Mesenchymal stem cell (in vitro differentiated cells and primary cell): Measurements from ENCODE around the gene DNAJC10.
"Not testable (repeated sequence)": the region's sequence is repeated elsewhere in the genome, so short reads cannot be mapped to it uniquely, and the experiment has no call there.

Source experiments
- DNase-seq: peaks from one replicate; pipeline ENCODE4 v3.0.0-alpha.2; 2013
- H2AFZ ChIP-seq: one replicate; pipeline ENCODE4 v1.6.1; 2013; ENCODE audit warnings: low read depth, mild to moderate bottlenecking, control low read depth, inconsistent platforms, low read length, moderate library complexity
- H2AK5ac ChIP-seq: 2 replicates; pipeline ENCODE4 v1.6.1; 2013; ENCODE audit warnings: low read length, moderate library complexity, mild to moderate bottlenecking, inconsistent platforms; ENCODE audit not compliant: severe bottlenecking
- H2BK120ac ChIP-seq: one replicate; pipeline ENCODE4 v1.6.1; 2013; ENCODE audit warnings: low read depth, mild to moderate bottlenecking, inconsistent platforms, low read length, moderate library complexity
- H2BK12ac ChIP-seq, 2 experiments: one replicate each; pipeline ENCODE4 v1.6.1; 2013; ENCODE audit warnings: inconsistent platforms in 2 of 2, low read length in 2 of 2, mild to moderate bottlenecking in 2 of 2, moderate library complexity in 2 of 2, control low read depth in 1 of 2
- H2BK15ac ChIP-seq: one replicate; pipeline ENCODE4 v1.6.1; 2013; ENCODE audit warnings: mild to moderate bottlenecking, low read depth, inconsistent platforms; ENCODE audit not compliant: poor library complexity, severe bottlenecking
- H2BK5ac ChIP-seq: 2 replicates; pipeline ENCODE4 v1.6.1; 2013; ENCODE audit warnings: low read depth, mild to moderate bottlenecking, low read length, control low read depth, inconsistent platforms; ENCODE audit not compliant: poor library complexity, severe bottlenecking
- H3K14ac ChIP-seq, 2 experiments: one replicate each; pipeline ENCODE4 v1.6.1; 2013; ENCODE audit warnings: inconsistent platforms in 2 of 2, low read length in 2 of 2, control low read depth in 1 of 2, mild to moderate bottlenecking in 1 of 2, moderate library complexity in 1 of 2
- H3K18ac ChIP-seq, 2 experiments: one replicate each; pipeline ENCODE4 v1.6.1; 2013; ENCODE audit warnings: inconsistent platforms in 2 of 2, low read length in 2 of 2, control low read depth in 1 of 2, low read depth in 1 of 2, mild to moderate bottlenecking in 1 of 2
- H3K23ac ChIP-seq, 2 experiments: one replicate each; pipeline ENCODE4 v1.6.1; 2013; ENCODE audit warnings: inconsistent platforms in 2 of 2, low read length in 2 of 2, mild to moderate bottlenecking in 2 of 2, moderate library complexity in 2 of 2, control low read depth in 1 of 2
- H3K27ac ChIP-seq: 2 replicates; pipeline ENCODE4 v1.5.1; 2013; ENCODE audit warnings: mild to moderate bottlenecking, moderate library complexity, low read length, control low read depth, inconsistent platforms; ENCODE audit not compliant: poor library complexity, severe bottlenecking
- H3K27me3 ChIP-seq, 2 experiments: 2 replicates each; pipeline versions ENCODE4 v1.6.1 to v1.7.0; 2013; ENCODE audit warnings: low read length in 2 of 2, mild to moderate bottlenecking in 2 of 2, moderate library complexity in 2 of 2, control low read depth in 1 of 2, inconsistent platforms in 1 of 2; ENCODE audit not compliant: control insufficient read depth in 1 of 2, insufficient read depth in 1 of 2
- H3K36me3 ChIP-seq, 2 experiments: 2 replicates each; pipeline versions ENCODE4 v1.6.1 to v1.7.0; 2013; ENCODE audit warnings: low read length in 2 of 2, control low read depth in 1 of 2, inconsistent platforms in 1 of 2, low read depth in 1 of 2, mild to moderate bottlenecking in 1 of 2; ENCODE audit not compliant: insufficient read depth in 2 of 2, control insufficient read depth in 1 of 2
- H3K4ac ChIP-seq, 2 experiments: one replicate each; pipeline ENCODE4 v1.6.1; 2013; ENCODE audit warnings: inconsistent platforms in 2 of 2, low read length in 2 of 2, mild to moderate bottlenecking in 2 of 2, moderate library complexity in 2 of 2, control low read depth in 1 of 2, low read depth in 1 of 2
- H3K4me1 ChIP-seq: 2 replicates; pipeline ENCODE4 v1.6.1; 2013; ENCODE audit warnings: low read depth, low read length, control low read depth; ENCODE audit not compliant: control insufficient read depth, insufficient read depth
- H3K4me2 ChIP-seq: 2 replicates; pipeline ENCODE4 v1.6.1; 2013; ENCODE audit warnings: low read length, mild to moderate bottlenecking, inconsistent platforms; ENCODE audit not compliant: poor library complexity, severe bottlenecking
- H3K4me3 ChIP-seq, 2 experiments: 2 replicates each; pipeline versions ENCODE4 v1.5.1 to v1.7.0; 2013; ENCODE audit warnings: low read length in 2 of 2, mild to moderate bottlenecking in 2 of 2, control low read depth in 1 of 2, low read depth in 1 of 2; ENCODE audit not compliant: insufficient read depth in 1 of 2
- H3K79me1 ChIP-seq: replicated peaks from 2 replicates; pipeline ENCODE4 v1.6.1; 2013; ENCODE audit warnings: mild to moderate bottlenecking, control low read depth, low read length, inconsistent platforms; ENCODE audit not compliant: poor library complexity, severe bottlenecking
- H3K9ac ChIP-seq: 2 replicates; pipeline ENCODE4 v1.7.0; 2013; ENCODE audit warnings: mild to moderate bottlenecking, low read length, moderate library complexity
- H3K9me3 ChIP-seq: 2 replicates; pipeline ENCODE4 v1.7.0; 2013; ENCODE audit warnings: mild to moderate bottlenecking, low read length; ENCODE audit not compliant: control insufficient read depth
- H4K8ac ChIP-seq: one replicate; pipeline ENCODE4 v1.6.1; 2013; ENCODE audit warnings: inconsistent platforms, mild to moderate bottlenecking, low read length, moderate library complexity
- H4K91ac ChIP-seq: one replicate; pipeline ENCODE4 v1.6.1; 2013; ENCODE audit warnings: mild to moderate bottlenecking, low read length, inconsistent platforms
- WGBS: methylation state at CpG from one replicate; pipeline ENCODE4 v1.1.7; 2013; ENCODE audit warnings: mixed read lengths; 5-methylcytosine and 5-hydroxymethylcytosine counted together

The DNAJC10 gene

DNA sequence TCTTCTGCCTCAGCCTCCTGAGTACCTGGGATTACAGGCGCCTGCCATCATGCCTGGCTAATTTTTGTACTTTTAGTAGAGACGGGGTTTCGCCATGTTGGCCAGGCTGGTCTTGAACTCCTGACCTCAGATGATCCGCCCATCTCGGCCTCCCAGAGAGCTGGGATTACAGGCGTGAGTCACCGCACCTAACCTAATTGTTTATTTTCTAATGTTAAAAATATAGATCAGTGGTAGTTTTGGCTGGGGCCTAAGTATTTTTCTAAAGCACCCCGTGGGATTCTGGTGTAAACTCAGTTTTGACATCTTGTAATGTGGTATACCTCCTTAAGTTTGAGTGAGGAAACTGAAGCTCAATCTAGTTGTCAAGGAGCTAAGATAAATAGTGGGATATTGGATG, 20.8 kb downstream of the DNAJC10 start:
- not testable (repeated sequence) for H3K4me1 ChIP-seq, H4K8ac ChIP-seq, H3K4me3 ChIP-seq, H3K4ac ChIP-seq, H3K79me1 ChIP-seq, H3K14ac ChIP-seq, H2BK120ac ChIP-seq, H3K18ac ChIP-seq, H3K4me2 ChIP-seq, H2BK5ac ChIP-seq, H3K27me3 ChIP-seq, H3K23ac ChIP-seq, H2BK12ac ChIP-seq, H2BK15ac ChIP-seq, DNase-seq, H3K9me3 ChIP-seq, H4K91ac ChIP-seq, H2AK5ac ChIP-seq, H2AFZ ChIP-seq, H3K9ac ChIP-seq, H3K27ac ChIP-seq
- 91% methylated on average over 4 of the region's 8 CpGs for WGBS
- peaks cover 3 to 75% of the 10 kb centered on the region in 2 experiments for H3K36me3 ChIP-seq

DNA sequence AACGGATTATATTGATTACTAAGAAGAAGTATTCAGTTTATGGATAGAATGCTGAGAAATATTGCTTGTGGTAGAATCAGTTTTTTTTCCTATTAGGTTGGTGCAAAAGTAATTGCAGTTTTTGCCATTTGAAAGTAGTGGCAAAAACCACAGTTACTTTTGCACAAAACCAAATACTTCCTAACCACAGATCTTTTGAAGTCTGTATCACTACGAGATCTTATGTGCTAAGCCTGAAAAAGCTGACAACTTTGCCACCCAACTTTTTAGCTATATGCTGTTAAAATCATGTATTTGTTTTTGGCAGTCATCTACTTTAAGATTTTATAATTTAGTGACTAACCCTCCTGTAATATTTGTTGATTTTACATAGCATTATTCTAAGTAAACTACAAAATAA, 24.6 kb downstream of the DNAJC10 start:
- no peak for DNase-seq
- Histone ChIP-seq H3K4me3 (no peak overlapping the region), H3K36me3 (peaks cover 10 to 88% of the 10 kb centered on the region in 2 experiments), H3K4ac (no peak overlapping the region), H3K27me3 (no peaks in the 10 kb centered on the region), H2BK12ac (no peak overlapping the region), H2AK5ac (no peak overlapping the region), H3K4me2 (no peak overlapping the region), H4K8ac (no peak overlapping the region), H3K14ac (no peak overlapping the region), H2AFZ (no peak overlapping the region), H3K9ac (no peak overlapping the region), H3K23ac (no peak overlapping the region), H2BK15ac (no peak overlapping the region), H2BK120ac (no peak overlapping the region), H3K18ac (no peak overlapping the region), H3K27ac (no peak overlapping the region), H2BK5ac (no peak overlapping the region), H4K91ac (no peak overlapping the region), H3K79me1 (peaks cover 5% of the 10 kb centered on the region), H3K9me3 (no peaks in the 10 kb centered on the region), H3K4me1 (no peaks in the 10 kb centered on the region)
- 97% methylated on average over 2 of the region's 2 CpGs for WGBS

DNA sequence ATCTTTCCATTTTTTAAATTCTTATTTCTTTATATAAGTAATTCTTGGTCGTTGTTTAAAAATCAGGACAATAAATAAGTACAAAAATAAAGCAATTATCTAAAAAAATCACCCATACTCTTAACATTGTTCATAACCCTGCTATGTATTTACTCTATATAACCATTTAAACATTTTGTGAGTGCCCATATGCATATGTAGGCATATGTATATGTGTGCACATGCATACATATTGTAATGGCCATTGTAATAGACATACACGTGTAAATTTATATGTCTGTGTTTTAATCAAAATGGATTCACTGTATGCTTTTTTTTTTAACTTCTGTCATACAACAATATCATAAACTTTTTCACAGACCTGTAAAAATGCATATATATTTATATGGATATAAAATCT, 25.6 kb downstream of the DNAJC10 start:
- H2BK120ac ChIP-seq: no peak overlapping the region
- H3K18ac ChIP-seq: no peak overlapping the region
- H2AK5ac ChIP-seq: no peak overlapping the region
- no peak overlapping the region for H4K91ac ChIP-seq
- H2BK5ac ChIP-seq: no peak overlapping the region
- H3K9ac ChIP-seq: no peak overlapping the region
- H2AFZ ChIP-seq: no peak overlapping the region
- no peak overlapping the region for H3K27ac ChIP-seq
- WGBS: no CpG with 5 or more reads among the region's 2 CpGs
- peaks cover 5% of the 10 kb centered on the region for H3K79me1 ChIP-seq
- H3K9me3 ChIP-seq: no peaks in the 10 kb centered on the region
- no peak overlapping the region for H4K8ac ChIP-seq
- no peak overlapping the region for H3K4me3 ChIP-seq
- no peaks in the 10 kb centered on the region for H3K4me1 ChIP-seq
- H3K27me3 ChIP-seq: no peaks in the 10 kb centered on the region
- H3K36me3 ChIP-seq: peaks cover 9 to 81% of the 10 kb centered on the region in 2 experiments
- no peak overlapping the region for H3K23ac ChIP-seq
- DNase-seq: no peak
- no peak overlapping the region for H2BK15ac ChIP-seq
- no peak overlapping the region for H3K4ac ChIP-seq
- no peak overlapping the region for H3K14ac ChIP-seq
- no peak overlapping the region for H3K4me2 ChIP-seq
- no peak overlapping the region for H2BK12ac ChIP-seq

DNA sequence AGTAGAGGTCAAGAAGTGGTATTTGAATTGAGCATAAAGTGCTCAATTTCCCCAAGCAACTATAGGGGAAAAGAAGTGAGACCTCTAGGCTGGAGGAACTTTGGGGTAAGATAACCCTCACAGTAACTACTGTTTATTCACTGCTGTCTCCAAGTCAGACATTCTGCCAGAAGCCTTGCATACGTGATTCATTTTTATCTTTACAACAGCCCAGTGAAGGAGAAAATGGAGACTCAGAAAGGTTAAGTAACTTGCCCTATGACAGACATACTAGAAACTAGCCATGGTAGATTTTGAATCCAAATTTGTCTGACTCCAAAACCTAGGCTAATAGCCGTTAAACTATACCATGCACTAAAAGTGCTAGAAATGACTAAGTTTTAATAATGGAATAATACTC, 28.4 kb downstream of the DNAJC10 start:
- H3K27me3 ChIP-seq: no peaks in the 10 kb centered on the region
- no peak overlapping the region for H3K23ac ChIP-seq
- no peaks in the 10 kb centered on the region for H3K4me1 ChIP-seq
- no peak overlapping the region for H3K18ac ChIP-seq
- H2BK120ac ChIP-seq: no peak overlapping the region
- no peak overlapping the region for H2BK15ac ChIP-seq
- H3K36me3 ChIP-seq: peaks cover 7 to 59% of the 10 kb centered on the region in 2 experiments
- no peak overlapping the region for H3K4me2 ChIP-seq
- H3K4ac ChIP-seq: no peak overlapping the region
- no peak overlapping the region for H2AK5ac ChIP-seq
- DNase-seq: no peak
- H4K91ac ChIP-seq: no peak overlapping the region
- no peaks in the 10 kb centered on the region for H3K9me3 ChIP-seq
- H3K9ac ChIP-seq: no peak overlapping the region
- no peak overlapping the region for H2AFZ ChIP-seq
- no peak overlapping the region for H3K4me3 ChIP-seq
- H2BK5ac ChIP-seq: no peak overlapping the region
- H3K27ac ChIP-seq: no peak overlapping the region
- no peak overlapping the region for H2BK12ac ChIP-seq
- H4K8ac ChIP-seq: no peak overlapping the region
- no CpG with 5 or more reads among the region's 2 CpGs for WGBS
- no peak overlapping the region for H3K14ac ChIP-seq
- peaks cover 3% of the 10 kb centered on the region for H3K79me1 ChIP-seq
